ENCODE data around the gene CHMP1B. TPM values are rescaled to one million over a fixed set of nuclear protein-coding genes. Genes with fewer than 3 reads are reported as not detected.
"Not testable (repeated sequence)": the region's sequence is repeated elsewhere in the genome, so short reads cannot be mapped to it uniquely, and the experiment has no call there.

The CHMP1B gene
- polyA plus RNA-seq, 1 donor from 2014 or later: 106 TPM

GRCh38 chr18:11889284-11889683 lies 38.1 kb downstream of the CHMP1B start:
- Histone ChIP-seq H2AFZ (ENCODE audit: low read depth, low read length) (no peak overlapping the region), H3K9me3 (ENCODE audit: low read length) (no peaks in the 10 kb centered on the region), H3K36me3 (ENCODE audit: insufficient read depth, low read length) (peaks cover 6% of the 10 kb centered on the region), H4K20me1 (ENCODE audit: insufficient read depth) (no peaks in the 10 kb centered on the region), H3K27ac (ENCODE audit: low read length) (no peak overlapping the region), H3K4me2 (ENCODE audit: low read length) (no peak overlapping the region), H3K9me2 (ENCODE audit: insufficient read depth, low read length) (no peaks in the 10 kb centered on the region), H3F3A (ENCODE audit: insufficient read depth, low read length, poor library complexity, severe bottlenecking) (no peaks in the 10 kb centered on the region), H3K79me2 (replicated peaks; ENCODE audit: insufficient read depth, low read length) (no peaks in the 10 kb centered on the region), H3K4me3 (ENCODE audit: low read length) (no peak overlapping the region), H3K27me3 (ENCODE audit: insufficient read depth, low read depth, low read length) (no peaks in the 10 kb centered on the region), H3K9ac (ENCODE audit: low read length) (no peak overlapping the region)
- TF ChIP-seq EZH2 (IDR thresholded peaks at IDR 0.05; ENCODE audit: borderline replicate concordance, insufficient read depth, low read length, poor library complexity, severe bottlenecking) (no peak), POLR2AphosphoS5 (IDR thresholded peaks at IDR 0.05) (no peak), EP300 (conservative IDR thresholded peaks at IDR 0.05; ENCODE audit: poor library complexity, severe bottlenecking) (no peak), MXI1 (conservative IDR thresholded peaks at IDR 0.05; ENCODE audit: poor library complexity, severe bottlenecking) (no peak), TAF1 (IDR thresholded peaks at IDR 0.05; ENCODE audit: low read depth) (no peak), CTCF (IDR thresholded peaks at IDR 0.05; ENCODE audit: poor library complexity, severe bottlenecking) (no peak), SMC3 (conservative IDR thresholded peaks at IDR 0.05; ENCODE audit: poor library complexity) (no peak), RAD21 (conservative IDR thresholded peaks at IDR 0.05) (no peak), REST (IDR thresholded peaks at IDR 0.05; ENCODE audit: borderline replicate concordance) (no peak)

GRCh38 chr18:11891737-11892136 lies 40.5 kb downstream of the CHMP1B start:
- Histone ChIP-seq H3K4me3 (ENCODE audit: low read length) (no peak overlapping the region), H4K20me1 (ENCODE audit: insufficient read depth) (no peaks in the 10 kb centered on the region), H3K27me3 (ENCODE audit: insufficient read depth, low read depth, low read length) (no peaks in the 10 kb centered on the region), H3K9ac (ENCODE audit: low read length) (no peak overlapping the region), H3K4me2 (ENCODE audit: low read length) (no peak overlapping the region), H3K27ac (ENCODE audit: low read length) (no peak overlapping the region), H3K9me2 (ENCODE audit: insufficient read depth, low read length) (no peaks in the 10 kb centered on the region), H3F3A (ENCODE audit: insufficient read depth, low read length, poor library complexity, severe bottlenecking) (no peaks in the 10 kb centered on the region), H3K9me3 (ENCODE audit: low read length) (no peaks in the 10 kb centered on the region), H3K36me3 (ENCODE audit: insufficient read depth, low read length) (no peaks in the 10 kb centered on the region), H2AFZ (ENCODE audit: low read depth, low read length) (no peak overlapping the region), H3K79me2 (replicated peaks; ENCODE audit: insufficient read depth, low read length) (no peaks in the 10 kb centered on the region)
- TF ChIP-seq MXI1 (conservative IDR thresholded peaks at IDR 0.05; ENCODE audit: poor library complexity, severe bottlenecking): no peak

- H3K27me3 ChIP-seq (ENCODE audit: insufficient read depth, low read depth, low read length); H3K4me2 ChIP-seq (ENCODE audit: low read length); H3K4me3 ChIP-seq (ENCODE audit: low read length); H3F3A ChIP-seq (ENCODE audit: insufficient read depth, low read length, poor library complexity, severe bottlenecking); H3K9ac ChIP-seq (ENCODE audit: low read length); H2AFZ ChIP-seq (ENCODE audit: low read depth, low read length); H3K9me3 ChIP-seq (ENCODE audit: low read length); H4K20me1 ChIP-seq (ENCODE audit: insufficient read depth); H3K79me2 ChIP-seq (replicated peaks; ENCODE audit: insufficient read depth, low read length); H3K27ac ChIP-seq (ENCODE audit: low read length); H3K9me2 ChIP-seq (ENCODE audit: insufficient read depth, low read length); H3K36me3 ChIP-seq (ENCODE audit: insufficient read depth, low read length): not testable (repeated sequence)
Observed at GRCh38 chr18:11892438-11892837, 41.2 kb downstream of the CHMP1B start.
